Activated T-helper 17 cell treated with anti-CD3 and anti-CD28 coated beads, Interleukin-2, amount 50 U/mL, for 72 hours (primary cell): ENCODE data around the gene BCL6B. TPM values are rescaled to one million over a fixed set of nuclear protein-coding genes. Genes with fewer than 3 reads are reported as not detected.

ENCODE experiments used
- ATAC-seq: fragments of 150-1000 bp; cut with Tn5 transposase; replicated peaks from 2 replicates; pipeline ENCODE4 v1.10.0; 2021; ENCODE audit warnings: mild to moderate bottlenecking, moderate library complexity
- H3K27ac Mint-ChIP-seq: one replicate; pipeline ENCODE4 v1.8.0; 2022; ENCODE audit warnings: mixed read lengths
- H3K27me3 Mint-ChIP-seq: one replicate; pipeline ENCODE4 v1.8.0; 2022; ENCODE audit warnings: mixed read lengths
- H3K36me3 Mint-ChIP-seq: one replicate; pipeline ENCODE4 v1.8.0; 2022; ENCODE audit warnings: low read depth, mild to moderate bottlenecking, mixed read lengths
- H3K4me1 Mint-ChIP-seq: one replicate; pipeline ENCODE4 v1.8.0; 2022; ENCODE audit warnings: mixed read lengths
- H3K4me3 Mint-ChIP-seq: one replicate; pipeline ENCODE4 v1.8.0; 2022; ENCODE audit warnings: mild to moderate bottlenecking, mixed read lengths
- H3K9me3 Mint-ChIP-seq: one replicate; pipeline ENCODE4 v1.8.0; 2022; ENCODE audit warnings: mixed read lengths
- total RNA-seq, 2 donors: library from RNA; stranded (reverse); gene quantifications; one replicate each; pipeline ENCODE4 v1.2.3, GENCODE V29; 2022

The BCL6B gene
- total RNA-seq, 2 donors from 2014 or later = 0.50 to 2.3 TPM

DNA sequence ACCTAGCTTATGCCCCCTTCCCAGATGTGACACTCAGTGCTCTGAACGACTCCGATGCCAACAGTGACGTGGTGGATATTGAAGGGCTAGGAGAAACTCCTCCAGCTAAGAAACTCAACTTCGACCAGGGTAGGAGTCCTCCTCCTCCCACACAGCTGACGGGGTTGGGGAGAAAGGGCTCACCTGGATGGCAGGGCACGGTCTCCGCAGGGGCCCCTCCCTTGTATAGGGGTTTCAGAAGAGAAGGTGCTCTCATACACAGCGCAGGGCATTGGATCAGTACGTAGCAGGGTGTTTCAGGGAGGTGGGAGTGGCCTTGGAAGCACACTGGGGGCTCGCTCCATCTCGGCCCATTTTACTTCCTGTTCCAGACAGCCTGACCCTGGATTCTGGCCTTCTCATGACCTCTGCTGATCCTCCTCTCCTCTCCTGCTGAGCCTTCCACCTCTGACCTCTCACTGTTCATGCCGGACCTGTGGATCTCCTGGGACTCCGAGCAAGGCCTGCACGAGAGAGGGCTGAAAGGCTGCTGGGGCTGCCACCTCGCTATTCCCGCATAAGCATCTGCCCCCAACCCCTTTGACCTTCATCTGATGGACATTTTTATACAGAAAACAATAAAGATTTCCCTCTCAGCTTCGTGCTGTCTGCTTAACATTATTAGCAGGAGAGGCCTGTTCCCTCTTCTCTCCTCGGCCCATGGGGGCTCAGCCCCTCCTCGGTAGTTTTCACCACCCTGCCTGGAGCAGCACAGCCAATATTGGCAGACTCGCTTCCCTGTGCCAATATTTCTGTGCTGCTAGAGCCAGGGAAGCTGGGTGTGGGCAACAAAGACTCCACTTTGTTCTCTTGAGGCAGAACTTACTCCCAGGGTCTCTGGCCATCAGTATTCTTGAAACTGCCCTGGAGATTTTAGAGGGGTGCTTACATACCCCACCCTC lies 5.7 kb upstream of the BCL6B start:
- peaks cover 10% of the 10 kb centered on the region for H3K4me1 Mint-ChIP-seq
- peak overlapping the region; percentile 98 for H3K27ac Mint-ChIP-seq
- peak overlapping the region; percentile 99 for H3K4me3 Mint-ChIP-seq
- ATAC-seq = no peak
- H3K27me3 Mint-ChIP-seq = no peaks in the 10 kb centered on the region
- no peaks in the 10 kb centered on the region for H3K9me3 Mint-ChIP-seq
- peaks cover 56% of the 10 kb centered on the region for H3K36me3 Mint-ChIP-seq

DNA sequence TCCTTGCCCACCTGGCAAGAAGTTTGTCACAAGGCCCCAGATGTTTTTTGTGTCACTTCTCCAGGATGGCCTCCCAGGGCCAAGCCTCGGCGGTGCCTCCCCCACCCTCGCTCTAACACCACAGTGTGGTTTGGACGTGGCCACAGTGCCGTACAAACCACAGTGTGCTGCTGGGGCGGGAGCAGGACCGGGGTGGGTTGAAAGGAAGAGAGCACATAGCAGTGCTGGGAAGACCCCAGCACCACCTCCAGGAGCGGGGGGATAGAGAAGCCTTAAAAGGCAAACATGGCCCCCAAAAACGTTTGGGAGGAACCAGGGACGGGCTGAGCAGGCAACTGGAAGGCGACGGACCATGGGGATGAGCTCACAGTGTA lies 5.0 kb upstream of the BCL6B start:
- no peak for ATAC-seq
- Mint-ChIP-seq H3K36me3 (peaks cover 49% of the 10 kb centered on the region), H3K4me3 (peak overlapping the region; percentile 99), H3K27me3 (no peaks in the 10 kb centered on the region), H3K4me1 (peaks cover 13% of the 10 kb centered on the region), H3K27ac (peak overlapping the region; percentile 98), H3K9me3 (no peaks in the 10 kb centered on the region)

DNA sequence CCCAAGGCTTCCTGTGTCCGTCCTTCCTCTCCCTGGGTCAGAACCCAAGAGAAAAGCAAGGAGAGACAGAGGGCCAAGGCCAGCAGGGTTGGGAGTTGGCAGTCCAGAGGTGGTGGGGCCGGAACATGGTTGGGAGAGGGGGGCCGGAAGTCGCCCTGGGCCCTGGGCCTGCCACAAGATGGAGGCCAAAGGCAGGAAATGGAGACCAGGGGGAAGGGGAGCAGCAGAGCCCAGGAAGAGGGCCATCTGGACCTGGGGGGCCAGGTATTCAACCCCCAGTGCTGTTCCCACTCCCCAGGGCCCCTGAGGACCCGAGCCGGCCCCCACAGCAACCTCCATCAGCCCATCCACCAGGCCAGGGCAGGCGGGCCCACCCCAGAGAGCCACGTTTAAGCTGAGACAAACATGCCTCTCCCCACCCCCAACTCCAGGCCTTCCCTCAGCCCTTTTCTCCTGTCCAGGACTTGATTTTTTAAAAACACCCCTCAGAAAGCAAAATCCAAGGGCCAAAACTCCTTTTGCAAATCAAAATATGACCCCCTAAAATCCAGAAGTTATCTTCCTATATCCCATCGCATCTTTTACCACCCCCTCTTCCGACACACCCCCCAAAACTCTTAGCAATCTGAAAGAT lies 4.4 kb upstream of the BCL6B start:
- H3K9me3 Mint-ChIP-seq = no peaks in the 10 kb centered on the region
- H3K36me3 Mint-ChIP-seq = peaks cover 43% of the 10 kb centered on the region
- H3K27ac Mint-ChIP-seq = peak overlapping the region; percentile 98
- peak overlapping the region; percentile 99 for H3K4me3 Mint-ChIP-seq
- H3K4me1 Mint-ChIP-seq = peaks cover 20% of the 10 kb centered on the region
- H3K27me3 Mint-ChIP-seq = no peaks in the 10 kb centered on the region
- ATAC-seq = no peak

DNA sequence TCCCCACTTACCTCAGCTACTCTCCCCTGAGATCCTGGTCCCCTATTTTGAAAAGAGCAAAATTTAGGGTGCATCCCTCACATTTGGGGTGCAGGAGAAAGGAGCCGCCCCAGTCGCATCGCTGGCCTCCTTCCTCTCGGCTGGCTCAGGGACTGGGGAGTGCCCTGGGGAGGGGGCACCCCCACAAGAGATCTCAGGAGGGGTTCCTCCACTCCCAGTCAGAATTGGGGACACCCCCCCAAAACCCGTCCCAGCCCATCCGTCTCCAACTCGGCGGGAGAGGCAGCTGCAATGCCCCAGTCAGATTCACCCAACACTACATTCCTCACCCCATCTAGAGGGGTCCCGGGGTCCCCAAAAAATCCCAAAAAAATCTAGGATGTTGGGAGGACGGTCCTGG lies 3.5 kb upstream of the BCL6B start:
- Mint-ChIP-seq H3K4me3 (no peak overlapping the region), H3K4me1 (peaks cover 21% of the 10 kb centered on the region), H3K27me3 (no peaks in the 10 kb centered on the region), H3K36me3 (peaks cover 34% of the 10 kb centered on the region), H3K9me3 (no peaks in the 10 kb centered on the region), H3K27ac (no peak overlapping the region)
- no peak for ATAC-seq

DNA sequence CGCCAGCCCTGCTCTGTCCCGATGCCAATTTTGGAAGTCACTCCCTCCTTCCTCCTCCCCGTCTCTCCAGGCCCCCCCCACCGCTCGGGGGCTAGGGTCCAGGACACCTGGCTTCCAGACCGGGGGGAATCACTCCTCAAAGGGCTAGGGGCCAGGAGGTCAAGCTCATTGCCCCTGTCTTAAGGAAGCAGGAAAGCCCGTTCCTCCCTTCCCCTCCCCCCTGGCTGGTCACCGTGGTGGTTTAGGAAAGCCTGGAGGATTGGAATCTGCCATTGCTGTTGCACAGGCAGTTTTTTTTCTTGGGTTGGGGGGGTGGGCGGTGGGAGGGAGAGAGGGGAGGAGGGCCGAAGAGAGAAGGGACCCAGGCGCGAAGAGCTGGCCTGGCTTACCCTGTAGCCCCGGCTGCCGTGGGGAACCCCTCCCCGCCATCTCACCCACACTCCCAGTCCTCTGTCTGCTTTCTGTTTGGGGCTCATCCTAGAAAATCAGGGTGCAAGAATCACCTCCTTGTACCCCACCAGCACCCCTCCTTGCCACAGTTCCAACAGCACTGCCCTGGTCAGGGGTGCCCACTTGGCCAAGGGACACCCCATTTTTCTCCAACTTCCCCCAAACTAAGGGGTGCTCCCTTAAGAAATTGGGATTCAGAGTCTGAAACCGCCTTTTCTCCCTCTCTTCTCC lies 2.9 kb upstream of the BCL6B start:
- no peak for ATAC-seq
- Mint-ChIP-seq H3K4me3 (no peak overlapping the region), H3K4me1 (peaks cover 21% of the 10 kb centered on the region), H3K36me3 (peaks cover 30% of the 10 kb centered on the region), H3K27ac (no peak overlapping the region), H3K27me3 (no peaks in the 10 kb centered on the region), H3K9me3 (no peaks in the 10 kb centered on the region)

DNA sequence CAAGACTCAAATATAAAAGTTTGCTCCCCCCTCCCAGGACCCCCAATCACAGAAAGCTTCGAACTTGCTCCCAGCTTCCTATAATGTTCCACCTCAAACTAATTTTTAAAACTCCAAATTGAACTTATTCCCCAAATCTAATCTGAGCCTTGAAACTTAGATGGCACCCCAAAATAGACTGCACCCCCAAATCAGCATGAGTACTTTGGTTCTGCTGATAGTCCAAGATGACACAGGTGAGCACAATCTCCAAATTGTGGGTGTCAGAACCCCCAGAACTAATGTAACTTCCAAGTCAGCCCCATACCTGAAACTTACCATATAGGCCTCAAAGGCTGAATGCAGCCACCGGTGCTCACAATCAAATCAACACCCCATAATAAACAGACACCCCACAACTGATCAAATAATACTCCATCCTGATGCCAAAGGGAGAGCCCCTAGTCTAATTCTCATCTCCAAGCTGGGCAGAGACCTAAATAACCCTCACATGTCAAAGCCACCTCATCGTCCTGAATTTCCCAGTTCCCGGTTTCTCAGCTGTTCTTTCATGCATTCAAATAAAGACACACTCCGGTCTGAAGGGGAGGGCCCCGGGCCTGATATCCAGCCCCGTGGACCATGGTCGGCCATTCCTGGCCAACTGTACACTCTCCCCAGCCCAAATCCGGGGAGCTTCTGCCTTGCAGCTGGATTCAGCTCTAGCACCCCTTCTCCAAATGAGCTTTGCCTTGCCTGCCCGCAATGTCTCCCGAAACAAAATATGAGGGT lies 1.8 kb upstream of the BCL6B start:
- Mint-ChIP-seq H3K36me3 (peaks cover 19% of the 10 kb centered on the region), H3K27me3 (no peaks in the 10 kb centered on the region), H3K27ac (peak overlapping the region; percentile 46), H3K4me1 (peaks cover 21% of the 10 kb centered on the region), H3K9me3 (no peaks in the 10 kb centered on the region), H3K4me3 (peak overlapping the region; percentile 87)
- ATAC-seq = no peak

DNA sequence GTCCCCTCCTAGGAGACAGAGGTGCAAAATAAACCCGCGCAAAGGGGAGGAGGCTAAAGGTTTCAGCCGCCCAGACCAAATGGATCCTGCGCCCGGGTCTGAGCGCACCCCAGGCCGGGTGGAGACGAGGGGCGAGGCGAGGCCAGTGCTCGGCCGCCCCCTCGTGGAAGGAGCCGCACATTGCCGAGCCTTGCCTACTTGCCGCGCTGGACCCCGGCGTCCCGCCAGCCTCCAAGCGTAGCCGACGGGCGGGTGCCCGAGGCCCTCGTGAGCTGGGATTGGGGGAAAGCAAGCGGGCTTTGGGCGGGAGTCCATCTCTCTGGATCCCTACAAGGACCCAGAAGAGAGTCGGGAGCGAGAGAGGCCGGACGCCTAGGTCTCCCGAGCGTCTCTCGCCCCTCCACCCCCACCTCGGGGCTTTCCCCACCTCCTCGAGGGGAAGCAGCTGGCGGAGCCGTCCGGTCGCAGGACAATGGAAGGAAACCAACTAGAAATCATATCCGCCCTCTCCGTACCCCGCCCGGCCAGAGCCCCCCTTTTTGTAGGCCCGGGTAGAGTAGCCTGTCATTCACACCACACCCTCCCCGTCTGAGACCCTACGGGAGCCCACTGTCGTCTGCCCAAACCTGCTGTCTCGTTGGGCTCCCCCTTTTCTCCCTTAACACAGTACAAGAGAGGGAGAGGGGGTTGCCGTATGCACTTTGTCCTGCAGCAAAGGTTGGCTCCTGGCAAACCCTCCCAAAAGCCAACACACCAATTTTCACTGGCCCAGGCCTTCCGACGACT lies 664 bp upstream of the BCL6B start:
- Mint-ChIP-seq H3K27ac (peak overlapping the region; percentile 90), H3K9me3 (no peaks in the 10 kb centered on the region), H3K36me3 (peaks cover 8% of the 10 kb centered on the region), H3K4me1 (peaks cover 21% of the 10 kb centered on the region), H3K4me3 (peak overlapping the region; percentile 87), H3K27me3 (no peaks in the 10 kb centered on the region)
- ATAC-seq = peak; percentile 83

DNA sequence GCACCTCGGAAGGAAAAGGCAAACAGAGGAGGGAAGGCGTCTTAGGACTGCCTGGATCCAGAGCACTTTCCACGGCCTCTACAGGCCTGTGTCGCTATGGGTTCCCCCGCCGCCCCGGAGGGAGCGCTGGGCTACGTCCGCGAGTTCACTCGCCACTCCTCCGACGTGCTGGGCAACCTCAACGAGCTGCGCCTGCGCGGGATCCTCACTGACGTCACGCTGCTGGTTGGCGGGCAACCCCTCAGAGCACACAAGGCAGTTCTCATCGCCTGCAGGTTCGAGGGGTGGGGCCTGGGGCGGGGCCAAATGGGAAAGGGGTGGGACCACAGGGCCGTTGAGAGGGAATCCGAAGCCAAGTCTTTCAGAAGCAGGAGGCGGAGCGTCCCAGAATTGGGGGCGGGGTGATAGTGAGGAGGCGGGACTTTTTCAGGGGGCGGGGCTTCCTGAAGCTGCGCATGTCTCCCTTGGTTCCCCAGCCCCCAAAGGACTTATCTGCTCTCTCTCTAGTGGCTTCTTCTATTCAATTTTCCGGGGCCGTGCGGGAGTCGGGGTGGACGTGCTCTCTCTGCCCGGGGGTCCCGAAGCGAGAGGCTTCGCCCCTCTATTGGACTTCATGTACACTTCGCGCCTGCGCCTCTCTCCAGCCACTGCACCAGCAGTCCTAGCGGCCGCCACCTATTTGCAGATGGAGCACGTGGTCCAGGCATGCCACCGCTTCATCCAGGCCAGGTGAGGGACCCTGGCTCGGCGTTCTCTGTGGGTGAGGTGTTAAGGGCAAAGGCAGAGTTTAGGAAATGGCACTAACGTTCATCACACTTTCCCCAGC lies 939 bp downstream of the BCL6B start:
- H3K9me3 Mint-ChIP-seq = no peaks in the 10 kb centered on the region
- H3K4me3 Mint-ChIP-seq = peak overlapping the region; percentile 87
- H3K27ac Mint-ChIP-seq = peak overlapping the region; percentile 90
- H3K27me3 Mint-ChIP-seq = no peaks in the 10 kb centered on the region
- H3K4me1 Mint-ChIP-seq = peaks cover 17% of the 10 kb centered on the region
- no peaks in the 10 kb centered on the region for H3K36me3 Mint-ChIP-seq
- ATAC-seq = peak; percentile 81

DNA sequence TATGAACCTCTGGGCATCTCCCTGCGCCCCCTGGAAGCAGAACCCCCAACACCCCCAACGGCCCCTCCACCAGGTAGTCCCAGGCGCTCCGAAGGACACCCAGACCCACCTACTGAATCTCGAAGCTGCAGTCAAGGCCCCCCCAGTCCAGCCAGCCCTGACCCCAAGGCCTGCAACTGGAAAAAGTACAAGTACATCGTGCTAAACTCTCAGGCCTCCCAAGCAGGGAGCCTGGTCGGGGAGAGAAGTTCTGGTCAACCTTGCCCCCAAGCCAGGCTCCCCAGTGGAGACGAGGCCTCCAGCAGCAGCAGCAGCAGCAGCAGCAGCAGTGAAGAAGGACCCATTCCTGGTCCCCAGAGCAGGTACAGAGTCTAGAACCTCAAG lies 1.5 kb downstream of the BCL6B start:
- Mint-ChIP-seq H3K9me3 (no peaks in the 10 kb centered on the region), H3K27me3 (no peaks in the 10 kb centered on the region), H3K4me3 (peak overlapping the region; percentile 87), H3K4me1 (peaks cover 21% of the 10 kb centered on the region), H3K27ac (no peak overlapping the region), H3K36me3 (no peaks in the 10 kb centered on the region)
- no peak for ATAC-seq

DNA sequence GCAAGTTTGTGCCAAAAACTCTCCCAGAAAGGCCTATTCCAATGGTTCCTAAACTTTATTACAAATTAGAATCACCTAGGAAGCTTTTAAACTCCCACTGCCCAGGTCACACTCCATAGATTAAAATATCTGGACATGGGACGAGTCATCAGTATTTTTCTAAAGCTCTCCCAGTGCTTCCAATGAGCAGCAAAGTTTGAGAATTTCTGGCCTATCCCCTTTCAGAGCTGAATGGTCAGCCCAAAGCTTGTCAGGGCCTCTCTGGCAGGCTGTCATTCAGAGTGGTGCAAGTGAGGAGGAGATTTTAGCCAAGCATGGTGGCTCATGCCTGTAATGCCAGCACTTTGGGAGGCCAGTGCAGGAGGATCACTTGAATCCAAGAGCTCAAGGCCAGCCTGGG lies 2.4 kb downstream of the BCL6B start:
- peaks cover 30% of the 10 kb centered on the region for H3K4me1 Mint-ChIP-seq
- H3K9me3 Mint-ChIP-seq = no peaks in the 10 kb centered on the region
- H3K4me3 Mint-ChIP-seq = no peak overlapping the region
- no peak overlapping the region for H3K27ac Mint-ChIP-seq
- no peaks in the 10 kb centered on the region for H3K27me3 Mint-ChIP-seq
- ATAC-seq = no peak
- H3K36me3 Mint-ChIP-seq = no peaks in the 10 kb centered on the region

DNA sequence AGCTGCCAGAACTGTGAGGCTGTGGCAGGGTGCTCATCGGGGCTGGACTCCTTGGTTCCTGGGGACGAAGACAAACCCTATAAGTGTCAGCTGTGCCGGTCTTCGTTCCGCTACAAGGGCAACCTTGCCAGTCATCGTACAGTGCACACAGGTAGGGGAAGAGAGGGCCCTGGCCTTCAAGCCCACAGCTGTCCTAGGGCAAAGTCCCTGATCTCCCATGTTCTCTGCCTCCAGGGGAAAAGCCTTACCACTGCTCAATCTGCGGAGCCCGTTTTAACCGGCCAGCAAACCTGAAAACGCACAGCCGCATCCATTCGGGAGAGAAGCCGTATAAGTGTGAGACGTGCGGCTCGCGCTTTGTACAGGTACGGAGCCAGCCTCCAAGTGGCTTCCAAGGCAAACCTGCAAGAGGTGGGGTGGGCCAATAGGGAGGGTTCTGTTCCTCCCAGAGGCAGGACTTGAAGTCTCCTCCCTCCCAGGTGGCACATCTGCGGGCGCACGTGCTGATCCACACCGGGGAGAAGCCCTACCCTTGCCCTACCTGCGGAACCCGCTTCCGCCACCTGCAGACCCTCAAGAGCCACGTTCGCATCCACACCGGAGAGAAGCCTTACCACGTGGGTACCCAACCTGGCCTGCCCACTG lies 3.7 kb downstream of the BCL6B start:
- Mint-ChIP-seq H3K9me3 (no peaks in the 10 kb centered on the region), H3K4me3 (no peak overlapping the region), H3K4me1 (peaks cover 35% of the 10 kb centered on the region), H3K36me3 (no peaks in the 10 kb centered on the region), H3K27ac (no peak overlapping the region), H3K27me3 (no peaks in the 10 kb centered on the region)
- ATAC-seq = no peak

DNA sequence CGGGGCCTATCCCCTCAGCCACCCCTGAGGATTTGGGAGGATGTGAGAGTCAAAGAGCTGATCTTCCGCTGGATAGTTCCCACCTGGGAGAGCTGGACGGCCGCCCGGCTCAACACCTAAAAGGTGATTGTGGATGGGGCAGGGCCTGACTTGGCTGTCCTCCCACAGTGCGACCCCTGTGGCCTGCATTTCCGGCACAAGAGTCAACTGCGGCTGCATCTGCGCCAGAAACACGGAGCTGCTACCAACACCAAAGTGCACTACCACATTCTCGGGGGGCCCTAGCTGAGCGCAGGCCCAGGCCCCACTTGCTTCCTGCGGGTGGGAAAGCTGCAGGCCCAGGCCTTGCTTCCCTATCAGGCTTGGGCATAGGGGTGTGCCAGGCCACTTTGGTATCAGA lies 4.5 kb downstream of the BCL6B start:
- H3K27me3 Mint-ChIP-seq = no peaks in the 10 kb centered on the region
- no peak for ATAC-seq
- no peak overlapping the region for H3K4me3 Mint-ChIP-seq

More for the DNA sequence above, 4.5 kb downstream of the BCL6B start:
- H3K4me1 Mint-ChIP-seq = peaks cover 37% of the 10 kb centered on the region
- H3K9me3 Mint-ChIP-seq = no peaks in the 10 kb centered on the region
- H3K27ac Mint-ChIP-seq = no peak overlapping the region
- no peaks in the 10 kb centered on the region for H3K36me3 Mint-ChIP-seq
